GM12874 (cell line): ENCODE results near the gene RPS6KA1.

Source experiments
- TF ChIP-seq, protein P1 (sequence below): IDR thresholded peaks from 2 replicates; pipeline ENCODE4 v1.5.1; 2011; ENCODE audit warnings: low read depth, mild to moderate bottlenecking, control low read depth, low read length, moderate library complexity; ENCODE audit not compliant: insufficient read depth

Gene RPS6KA1

DNA sequence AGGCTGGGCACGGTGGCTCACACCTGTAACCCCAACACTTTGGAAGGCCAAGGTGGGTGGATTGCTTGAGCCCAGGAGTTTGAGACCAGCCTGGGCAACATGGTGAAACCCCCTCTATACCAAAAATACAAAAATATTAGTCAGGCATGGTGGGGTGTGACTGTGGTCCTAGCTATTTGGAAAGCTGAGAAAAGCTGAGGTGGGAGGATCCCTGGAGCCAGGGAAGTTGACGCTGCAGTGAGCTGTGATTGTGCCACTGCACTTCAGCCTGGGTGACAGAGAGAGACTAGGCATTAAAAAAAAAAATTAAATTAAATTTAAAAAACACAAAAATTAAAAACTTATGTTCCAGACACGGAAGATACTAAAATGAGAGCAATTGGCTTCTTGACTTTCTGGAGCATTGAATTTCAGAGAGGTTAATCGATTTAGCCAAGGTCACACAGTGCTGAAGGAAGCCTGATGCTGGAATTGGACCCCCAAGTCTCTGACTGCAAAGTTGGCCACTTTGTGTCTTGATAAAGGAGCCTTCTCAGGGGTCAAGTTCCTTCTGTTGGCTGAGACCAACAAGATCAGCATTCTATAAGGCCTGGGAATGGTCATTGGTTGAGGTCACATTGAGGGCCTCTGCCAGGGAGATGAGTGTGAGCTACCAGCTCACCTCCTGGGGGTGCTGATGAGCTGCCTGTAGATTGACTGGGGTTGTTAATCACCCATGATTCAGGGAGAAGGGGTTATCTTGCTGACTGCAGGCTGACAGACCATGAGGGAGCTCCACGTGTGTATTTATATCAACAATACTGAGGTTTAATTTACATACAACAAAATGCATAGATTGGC, 54.3 kb downstream of the RPS6KA1 start:
- TF ChIP-seq, protein P1, sequence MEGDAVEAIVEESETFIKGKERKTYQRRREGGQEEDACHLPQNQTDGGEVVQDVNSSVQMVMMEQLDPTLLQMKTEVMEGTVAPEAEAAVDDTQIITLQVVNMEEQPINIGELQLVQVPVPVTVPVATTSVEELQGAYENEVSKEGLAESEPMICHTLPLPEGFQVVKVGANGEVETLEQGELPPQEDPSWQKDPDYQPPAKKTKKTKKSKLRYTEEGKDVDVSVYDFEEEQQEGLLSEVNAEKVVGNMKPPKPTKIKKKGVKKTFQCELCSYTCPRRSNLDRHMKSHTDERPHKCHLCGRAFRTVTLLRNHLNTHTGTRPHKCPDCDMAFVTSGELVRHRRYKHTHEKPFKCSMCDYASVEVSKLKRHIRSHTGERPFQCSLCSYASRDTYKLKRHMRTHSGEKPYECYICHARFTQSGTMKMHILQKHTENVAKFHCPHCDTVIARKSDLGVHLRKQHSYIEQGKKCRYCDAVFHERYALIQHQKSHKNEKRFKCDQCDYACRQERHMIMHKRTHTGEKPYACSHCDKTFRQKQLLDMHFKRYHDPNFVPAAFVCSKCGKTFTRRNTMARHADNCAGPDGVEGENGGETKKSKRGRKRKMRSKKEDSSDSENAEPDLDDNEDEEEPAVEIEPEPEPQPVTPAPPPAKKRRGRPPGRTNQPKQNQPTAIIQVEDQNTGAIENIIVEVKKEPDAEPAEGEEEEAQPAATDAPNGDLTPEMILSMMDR = peak; percentile 52

DNA sequence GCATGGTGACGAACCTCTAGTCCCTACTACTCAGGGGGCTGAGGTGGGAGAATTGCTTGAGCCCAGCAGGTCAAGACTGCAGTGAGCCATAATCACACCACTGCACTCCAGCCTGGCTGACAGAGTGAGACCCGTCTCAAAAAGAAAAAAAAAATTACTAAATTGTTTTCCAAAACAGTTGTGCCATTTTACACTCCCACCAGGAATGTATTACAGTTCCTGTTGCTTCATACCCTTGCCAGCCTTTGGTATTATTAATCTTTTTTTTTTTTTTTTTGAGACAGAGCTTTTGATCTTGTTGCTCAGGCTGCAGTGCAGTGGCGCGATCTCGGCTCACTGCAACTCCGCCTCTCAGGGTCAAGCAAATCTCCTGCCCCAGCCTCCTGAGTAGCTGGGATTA, 55.9 kb downstream of the RPS6KA1 start:
- TF ChIP-seq, protein P1 = no peak

DNA sequence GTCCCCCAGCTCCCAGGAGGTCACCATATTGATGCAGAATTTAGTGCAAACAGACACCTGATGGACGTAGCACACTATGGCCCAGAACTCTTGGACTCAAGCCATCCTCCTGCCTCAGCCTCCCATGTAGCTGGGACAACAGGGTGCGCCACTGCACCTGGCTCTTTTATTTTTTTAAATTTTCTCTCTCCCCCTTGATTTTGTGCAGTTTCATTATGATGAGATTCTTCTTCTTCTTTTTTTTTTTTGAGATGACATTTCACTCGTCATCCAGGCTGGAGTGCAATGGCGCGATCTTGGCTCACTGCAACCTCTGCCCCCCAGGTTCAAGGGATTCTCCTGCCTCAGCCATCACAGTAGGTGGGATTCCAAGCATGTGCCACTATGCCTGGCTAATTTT, 63.8 kb downstream of the RPS6KA1 start:
- TF ChIP-seq, protein P1 = no peak

DNA sequence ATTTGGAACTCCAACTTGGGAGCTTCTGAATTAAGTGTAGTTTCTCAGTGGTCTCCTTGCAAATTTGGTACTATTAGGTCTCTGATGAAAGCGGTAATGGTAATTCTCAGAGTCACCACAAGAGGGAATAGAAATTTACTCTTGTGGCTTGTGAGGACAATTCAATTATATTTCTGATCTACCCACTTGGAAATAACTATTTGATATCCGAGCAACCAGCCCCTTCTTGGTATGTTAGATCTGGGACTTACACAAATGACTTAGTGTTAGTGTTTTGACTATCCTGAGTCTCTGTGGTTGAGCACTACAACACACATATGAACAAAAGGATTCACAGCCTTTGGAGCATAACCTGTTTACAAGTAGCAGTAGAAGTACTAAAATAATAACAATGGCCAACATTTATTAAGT, 68.1 kb downstream of the RPS6KA1 start:
- TF ChIP-seq, protein P1 = peak; percentile 56

DNA sequence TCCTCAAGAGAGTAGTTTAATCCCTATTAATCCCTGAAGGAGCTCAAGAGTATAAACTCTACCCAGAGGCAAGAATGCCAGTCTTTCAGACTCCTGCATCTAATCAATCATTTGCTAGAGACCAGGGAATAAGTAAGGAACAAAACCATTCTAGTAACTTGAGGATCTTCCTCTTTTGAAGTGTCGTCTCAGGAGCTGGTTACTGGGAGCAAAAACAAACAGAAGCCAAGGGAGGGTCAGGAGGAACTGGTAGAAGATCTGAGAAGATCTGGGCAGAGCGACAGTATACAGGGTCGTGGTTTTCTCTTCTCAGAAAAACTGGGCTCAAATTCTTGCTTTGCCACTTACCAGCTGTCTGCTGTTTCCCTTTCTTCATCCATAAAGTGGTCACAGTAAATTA, 69.3 kb downstream of the RPS6KA1 start:
- TF ChIP-seq, protein P1 = no peak

DNA sequence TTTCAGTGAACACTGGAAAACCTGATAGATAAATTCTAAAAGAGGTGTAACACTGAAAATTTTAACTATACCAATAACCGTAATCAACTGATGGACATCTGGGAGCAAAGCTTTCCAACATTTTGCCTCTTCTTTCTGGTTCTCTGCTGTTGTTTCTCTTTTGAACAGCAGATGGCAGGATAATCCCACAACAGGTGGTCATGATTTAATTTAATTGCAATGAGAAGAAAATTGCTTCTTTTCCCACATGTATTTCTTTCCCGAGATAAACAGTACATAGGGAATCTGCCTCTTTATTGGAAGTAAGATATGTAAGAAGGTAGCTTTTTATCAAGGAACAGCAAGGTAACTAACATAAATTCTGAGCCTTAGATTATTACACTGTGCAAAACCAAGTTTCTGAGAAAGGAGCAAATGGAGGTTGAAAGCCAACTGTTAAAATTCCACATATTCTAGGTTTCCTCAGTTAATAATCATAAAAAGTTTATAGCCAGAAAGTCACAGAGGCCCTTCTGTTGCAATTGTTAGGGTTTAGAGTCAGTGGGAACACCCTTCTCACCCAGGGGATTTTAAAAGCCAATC, 72.9 kb downstream of the RPS6KA1 start:
- TF ChIP-seq, protein P1 = peak; percentile 59

DNA sequence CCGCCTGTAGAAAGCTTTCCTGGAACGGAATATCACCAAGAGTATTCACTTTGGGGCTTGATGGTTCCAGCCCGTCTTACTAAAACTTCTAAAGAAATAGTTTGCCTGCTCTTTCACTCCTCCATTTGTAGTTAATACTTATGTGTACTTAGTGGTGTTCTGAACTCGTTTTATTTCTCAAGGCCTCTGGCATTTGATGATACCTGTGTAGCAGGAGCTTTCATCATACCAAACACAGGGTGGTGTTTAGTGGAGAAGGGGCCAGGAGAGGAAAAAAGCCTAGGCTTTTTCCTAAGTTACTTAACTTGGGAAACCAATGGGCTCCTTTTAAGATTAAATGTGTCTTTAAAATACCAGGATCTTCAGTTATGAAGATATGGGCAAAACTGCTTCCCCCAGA, 74.3 kb downstream of the RPS6KA1 start:
- TF ChIP-seq, protein P1 = no peak
